ENCODE measurements around the gene SFTA2.
"Not testable (repeated sequence)": the region's sequence is repeated elsewhere in the genome, so short reads cannot be mapped to it uniquely, and the experiment has no call there.

Gene SFTA2

GRCh38 chr6:30931969-30932645, at the start of gene SFTA2:
SFTA2 (minus strand) TSS chr6:30932170; CDS start chr6:30932096, 74 bp downstream.
- Mint-ChIP-seq H3K9me3 (peaks cover 8% of the 10 kb centered on the region), H3K4me3 (no peak within 1 kb of the TSS), H3K27ac (no peak within 1 kb of the TSS), H3K36me3 (ENCODE audit: low read depth) (peaks cover 20% of the 10 kb centered on the region), H3K4me1 (ENCODE audit: low read depth) (no peaks in the 10 kb centered on the region), H3K27me3 (no peaks in the 10 kb centered on the region)

- Mint-ChIP-seq H3K36me3 (ENCODE audit: low read depth) (no peaks in the 10 kb centered on the region), H3K9me3 (no peaks in the 10 kb centered on the region), H3K4me3 (no peak overlapping the region), H3K27me3 (peaks cover 47% of the 10 kb centered on the region), H3K27ac (no peak overlapping the region), H3K4me1 (ENCODE audit: low read depth) (no peaks in the 10 kb centered on the region)
Measured at GRCh38 chr6:30979690-30980089, 47.7 kb upstream of the SFTA2 start.

- Mint-ChIP-seq H3K9me3 (no peaks in the 10 kb centered on the region), H3K4me3 (no peak overlapping the region), H3K36me3 (ENCODE audit: low read depth) (no peaks in the 10 kb centered on the region), H3K27ac (no peak overlapping the region), H3K4me1 (ENCODE audit: low read depth) (no peaks in the 10 kb centered on the region), H3K27me3 (peaks cover 46% of the 10 kb centered on the region)
Measured at GRCh38 chr6:30979141-30979540, 47.2 kb upstream of the SFTA2 start.

- peaks cover 28% of the 10 kb centered on the region for H3K27me3 Mint-ChIP-seq
Measured at GRCh38 chr6:30974490-30975252, 42.7 kb upstream of the SFTA2 start.

GRCh38 chr6:30972816-30973215, 40.8 kb upstream of the SFTA2 start:
- Mint-ChIP-seq H3K27ac (no peak overlapping the region), H3K4me1 (ENCODE audit: low read depth) (no peaks in the 10 kb centered on the region), H3K4me3 (no peak overlapping the region), H3K36me3 (ENCODE audit: low read depth) (no peaks in the 10 kb centered on the region), H3K9me3 (no peaks in the 10 kb centered on the region), H3K27me3 (peaks cover 15% of the 10 kb centered on the region)

More at GRCh38 chr6:30974490-30975252, 42.7 kb upstream of the SFTA2 start:
- Mint-ChIP-seq H3K36me3 (ENCODE audit: low read depth) (no peaks in the 10 kb centered on the region), H3K4me1 (ENCODE audit: low read depth) (no peaks in the 10 kb centered on the region), H3K4me3 (no peak overlapping the region), H3K27ac (no peak overlapping the region), H3K9me3 (no peaks in the 10 kb centered on the region)

GRCh38 chr6:30970946-30971345, 39.0 kb upstream of the SFTA2 start:
- Mint-ChIP-seq H3K9me3 (no peaks in the 10 kb centered on the region), H3K27ac (no peak overlapping the region), H3K36me3 (ENCODE audit: low read depth) (no peaks in the 10 kb centered on the region), H3K27me3 (peaks cover 14% of the 10 kb centered on the region), H3K4me1 (ENCODE audit: low read depth) (no peaks in the 10 kb centered on the region), H3K4me3 (no peak overlapping the region)

GRCh38 chr6:30969171-30969570, 37.2 kb upstream of the SFTA2 start:
- H3K9me3 Mint-ChIP-seq; H3K4me3 Mint-ChIP-seq; H3K36me3 Mint-ChIP-seq (ENCODE audit: low read depth); H3K27ac Mint-ChIP-seq; H3K4me1 Mint-ChIP-seq (ENCODE audit: low read depth): not testable (repeated sequence)
- peaks cover 29% of the 10 kb centered on the region for H3K27me3 Mint-ChIP-seq

GRCh38 chr6:30966154-30966553, 34.2 kb upstream of the SFTA2 start:
- H3K27me3 Mint-ChIP-seq = peaks cover 20% of the 10 kb centered on the region
- H3K4me1 Mint-ChIP-seq (ENCODE audit: low read depth) = no peaks in the 10 kb centered on the region
- H3K9me3 Mint-ChIP-seq = no peaks in the 10 kb centered on the region
- no peaks in the 10 kb centered on the region for H3K36me3 Mint-ChIP-seq (ENCODE audit: low read depth)
- H3K4me3 Mint-ChIP-seq = no peak overlapping the region
- H3K27ac Mint-ChIP-seq = no peak overlapping the region

- no peak overlapping the region for H3K27ac Mint-ChIP-seq
- no peaks in the 10 kb centered on the region for H3K9me3 Mint-ChIP-seq
- H3K4me3 Mint-ChIP-seq = no peak overlapping the region
- no peaks in the 10 kb centered on the region for H3K4me1 Mint-ChIP-seq (ENCODE audit: low read depth)
- H3K36me3 Mint-ChIP-seq (ENCODE audit: low read depth) = no peaks in the 10 kb centered on the region
- peaks cover 23% of the 10 kb centered on the region for H3K27me3 Mint-ChIP-seq
Measured at GRCh38 chr6:30965140-30965601, 33.2 kb upstream of the SFTA2 start.

- Mint-ChIP-seq H3K36me3 (ENCODE audit: low read depth) (no peaks in the 10 kb centered on the region), H3K9me3 (no peaks in the 10 kb centered on the region), H3K4me1 (ENCODE audit: low read depth) (no peaks in the 10 kb centered on the region), H3K4me3 (no peak overlapping the region), H3K27me3 (peaks cover 23% of the 10 kb centered on the region), H3K27ac (no peak overlapping the region)
Measured at GRCh38 chr6:30964075-30964474, 32.1 kb upstream of the SFTA2 start.

- no peaks in the 10 kb centered on the region for H3K9me3 Mint-ChIP-seq
- H3K27ac Mint-ChIP-seq = no peak overlapping the region
- H3K36me3 Mint-ChIP-seq (ENCODE audit: low read depth) = no peaks in the 10 kb centered on the region
- no peaks in the 10 kb centered on the region for H3K4me1 Mint-ChIP-seq (ENCODE audit: low read depth)
- peaks cover 23% of the 10 kb centered on the region for H3K27me3 Mint-ChIP-seq
- H3K4me3 Mint-ChIP-seq = no peak overlapping the region
Measured at GRCh38 chr6:30963641-30964040, 31.7 kb upstream of the SFTA2 start.

GRCh38 chr6:30962716-30963115, 30.7 kb upstream of the SFTA2 start:
- no peaks in the 10 kb centered on the region for H3K9me3 Mint-ChIP-seq
- H3K4me3 Mint-ChIP-seq = no peak overlapping the region
- no peaks in the 10 kb centered on the region for H3K4me1 Mint-ChIP-seq (ENCODE audit: low read depth)
- H3K27ac Mint-ChIP-seq = no peak overlapping the region
- H3K27me3 Mint-ChIP-seq = peaks cover 27% of the 10 kb centered on the region
- H3K36me3 Mint-ChIP-seq (ENCODE audit: low read depth) = no peaks in the 10 kb centered on the region

GRCh38 chr6:30960907-30961673, 29.1 kb upstream of the SFTA2 start:
- H3K9me3 Mint-ChIP-seq = no peaks in the 10 kb centered on the region
- no peak overlapping the region for H3K4me3 Mint-ChIP-seq
- H3K27me3 Mint-ChIP-seq = peaks cover 33% of the 10 kb centered on the region
- peaks cover 4% of the 10 kb centered on the region for H3K4me1 Mint-ChIP-seq (ENCODE audit: low read depth)
- H3K36me3 Mint-ChIP-seq (ENCODE audit: low read depth) = no peaks in the 10 kb centered on the region
- no peak overlapping the region for H3K27ac Mint-ChIP-seq

- H3K36me3 Mint-ChIP-seq (ENCODE audit: low read depth) = no peaks in the 10 kb centered on the region
- peaks cover 14% of the 10 kb centered on the region for H3K4me1 Mint-ChIP-seq (ENCODE audit: low read depth)
- no peaks in the 10 kb centered on the region for H3K9me3 Mint-ChIP-seq
- H3K4me3 Mint-ChIP-seq = no peak overlapping the region
- no peak overlapping the region for H3K27ac Mint-ChIP-seq
- peaks cover 28% of the 10 kb centered on the region for H3K27me3 Mint-ChIP-seq
Measured at GRCh38 chr6:30957716-30958115, 25.7 kb upstream of the SFTA2 start.
